ENCODE results near the gene DMXL1.
"Not testable (repeated sequence)": the region's sequence is repeated elsewhere in the genome, so short reads cannot be mapped to it uniquely, and the experiment has no call there.

Gene DMXL1

GRCh38 chr5:119179857-119180641, 109.2 kb downstream of the DMXL1 start:
- Histone ChIP-seq H3K4me3 (ENCODE audit: low read length) (no peak overlapping the region), H3K27ac (ENCODE audit: low read length) (no peak overlapping the region), H3K36me3 (replicated peaks; ENCODE audit: insufficient read depth, low read length) (no peaks in the 10 kb centered on the region; the same call in 1 of the 2 replicates), H3K9me2 (replicated peaks; ENCODE audit: insufficient read depth, low read length) (no peaks in the 10 kb centered on the region), H3K9ac (ENCODE audit: low read length) (no peak overlapping the region), H3K4me1 (ENCODE audit: low read length) (no peaks in the 10 kb centered on the region), H3K27me3 (replicated peaks; ENCODE audit: insufficient read depth, low read length) (no peaks in the 10 kb centered on the region), H3K9me3 (replicated peaks; ENCODE audit: insufficient read depth, low read length) (no peaks in the 10 kb centered on the region), H3K79me2 (ENCODE audit: low read length) (no peaks in the 10 kb centered on the region), H4K20me1 (ENCODE audit: insufficient read depth, low read length) (no peaks in the 10 kb centered on the region), H3K4me2 (ENCODE audit: low read depth, low read length) (no peak overlapping the region), H3F3A (ENCODE audit: insufficient read depth, low read length) (no peaks in the 10 kb centered on the region), H2AFZ (ENCODE audit: low read length) (no peak overlapping the region)
- no peak for DNase-seq
- TF ChIP-seq CTCF (IDR thresholded peaks at IDR 0.05; ENCODE audit: low read length) = no peak
- no peak for TF ChIP-seq EZH2phosphoT487 (IDR thresholded peaks at IDR 0.05; ENCODE audit: low read length)
- TF ChIP-seq EZH2 (optimal IDR thresholded peaks at IDR 0.05; ENCODE audit: low read depth, low read length) = no peak

GRCh38 chr5:119185512-119185911, 114.6 kb downstream of the DMXL1 start:
- not testable (repeated sequence) for H3K9me2 ChIP-seq (replicated peaks; ENCODE audit: insufficient read depth, low read length); DNase-seq; H3K9ac ChIP-seq (ENCODE audit: low read length); H4K20me1 ChIP-seq (ENCODE audit: insufficient read depth, low read length); H3K4me1 ChIP-seq (ENCODE audit: low read length); H2AFZ ChIP-seq (ENCODE audit: low read length); H3K27me3 ChIP-seq (replicated peaks; ENCODE audit: insufficient read depth, low read length); H3K4me2 ChIP-seq (ENCODE audit: low read depth, low read length); H3K4me3 ChIP-seq (ENCODE audit: low read length); H3F3A ChIP-seq (ENCODE audit: insufficient read depth, low read length); H3K36me3 ChIP-seq (replicated peaks; ENCODE audit: insufficient read depth, low read length); H3K79me2 ChIP-seq (ENCODE audit: low read length); H3K9me3 ChIP-seq (replicated peaks; ENCODE audit: insufficient read depth, low read length); H3K27ac ChIP-seq (ENCODE audit: low read length)

GRCh38 chr5:119187776-119188529, 117.1 kb downstream of the DMXL1 start:
- Histone ChIP-seq H3K27me3 (replicated peaks; ENCODE audit: insufficient read depth, low read length) (no peaks in the 10 kb centered on the region), H2AFZ (ENCODE audit: low read length) (no peak overlapping the region), H3K36me3 (replicated peaks; ENCODE audit: insufficient read depth, low read length) (no peaks in the 10 kb centered on the region), H3F3A (ENCODE audit: insufficient read depth, low read length) (peaks cover 8% of the 10 kb centered on the region), H3K27ac (ENCODE audit: low read length) (peak overlapping the region; percentile 50; the same call in 1 of the 2 replicates), H3K9me3 (replicated peaks; ENCODE audit: insufficient read depth, low read length) (no peaks in the 10 kb centered on the region), H3K4me3 (ENCODE audit: low read length) (no peak overlapping the region), H4K20me1 (ENCODE audit: insufficient read depth, low read length) (no peaks in the 10 kb centered on the region), H3K79me2 (ENCODE audit: low read length) (no peaks in the 10 kb centered on the region), H3K4me1 (ENCODE audit: low read length) (peaks cover 8% of the 10 kb centered on the region; the same call in 1 of the 2 replicates), H3K4me2 (ENCODE audit: low read depth, low read length) (peak overlapping the region; percentile 43), H3K9ac (ENCODE audit: low read length) (no peak overlapping the region), H3K9me2 (replicated peaks; ENCODE audit: insufficient read depth, low read length) (no peaks in the 10 kb centered on the region)
- TF ChIP-seq CTCF (IDR thresholded peaks at IDR 0.05; ENCODE audit: low read length) (no peak), EZH2phosphoT487 (IDR thresholded peaks at IDR 0.05; ENCODE audit: low read length) (no peak), EZH2 (optimal IDR thresholded peaks at IDR 0.05; ENCODE audit: low read depth, low read length) (no peak)
- DNase-seq = peak; percentile 75
